ENCODE measurements around the gene GRIN1. TPM values are rescaled to one million over a fixed set of nuclear protein-coding genes. Genes with fewer than 3 reads are reported as not detected.

Gene GRIN1
- total and polyA plus RNA-seq, 2 experiments from 2014 or later = not detected

GRCh38 chr9:137127301-137128157 is 11.4 kb upstream of the GRIN1 start:
- Histone ChIP-seq H3K27ac (peak overlapping the region; percentile 73), H3K27me3 (no peaks in the 10 kb centered on the region), H2AFZ (no peak overlapping the region), H3K4me2 (peak overlapping the region; percentile 94), H3K9me2 (replicated peaks; ENCODE audit: insufficient read depth) (no peaks in the 10 kb centered on the region), H3K79me2 (peaks cover 51% of the 10 kb centered on the region), H3K9me3 (ENCODE audit: low read depth) (no peaks in the 10 kb centered on the region), H4K20me1 (ENCODE audit: insufficient read depth, poor library complexity, severe bottlenecking) (no peaks in the 10 kb centered on the region), H3K36me3 (replicated peaks; ENCODE audit: insufficient read depth, low read depth) (no peaks in the 10 kb centered on the region), H3K4me1 (ENCODE audit: insufficient read depth) (peaks cover 18% of the 10 kb centered on the region), H3K4me3 (no peak overlapping the region)
- 63% methylated on average over 24 of the region's 24 CpGs for WGBS (ENCODE audit: low lambda C conversion rate, missing lambda C conversion rate)
- peak; percentile 49 for DNase-seq (ENCODE audit: low spot score)
- no peak for TF ChIP-seq CTCF (IDR thresholded peaks at IDR 0.05; ENCODE audit: poor library complexity)

- WGBS (ENCODE audit: low lambda C conversion rate, missing lambda C conversion rate) = 65% methylated on average over 19 of the region's 19 CpGs
- Histone ChIP-seq H3K9me2 (replicated peaks; ENCODE audit: insufficient read depth) (no peaks in the 10 kb centered on the region), H3K27ac (peak overlapping the region; percentile 71), H3K27me3 (no peaks in the 10 kb centered on the region), H3K4me2 (peak overlapping the region; percentile 94), H2AFZ (no peak overlapping the region), H3K4me3 (peak overlapping the region; percentile 62), H3K36me3 (replicated peaks; ENCODE audit: insufficient read depth, low read depth) (no peaks in the 10 kb centered on the region), H3K79me2 (peaks cover 50% of the 10 kb centered on the region), H4K20me1 (ENCODE audit: insufficient read depth, poor library complexity, severe bottlenecking) (no peaks in the 10 kb centered on the region), H3K4me1 (ENCODE audit: insufficient read depth) (peaks cover 18% of the 10 kb centered on the region), H3K9me3 (ENCODE audit: low read depth) (no peaks in the 10 kb centered on the region)
- DNase-seq (ENCODE audit: low spot score) = no peak
- TF ChIP-seq CTCF (IDR thresholded peaks at IDR 0.05; ENCODE audit: poor library complexity) (no peak), EZH2phosphoT487 (IDR thresholded peaks at IDR 0.05; ENCODE audit: low read depth, severe bottlenecking, unreplicated experiment) (no peak), EZH2 (IDR thresholded peaks at IDR 0.05; ENCODE audit: borderline replicate concordance) (no peak)
Observed at GRCh38 chr9:137128158-137128861, 10.6 kb upstream of the GRIN1 start.

- TF ChIP-seq EZH2 (IDR thresholded peaks at IDR 0.05; ENCODE audit: borderline replicate concordance) (no peak), CTCF (IDR thresholded peaks at IDR 0.05; ENCODE audit: poor library complexity) (no peak), EZH2phosphoT487 (IDR thresholded peaks at IDR 0.05; ENCODE audit: low read depth, severe bottlenecking, unreplicated experiment) (no peak)
- Histone ChIP-seq H3K9me2 (replicated peaks; ENCODE audit: insufficient read depth) (no peaks in the 10 kb centered on the region), H3K9me3 (ENCODE audit: low read depth) (no peaks in the 10 kb centered on the region), H3K36me3 (replicated peaks; ENCODE audit: insufficient read depth, low read depth) (no peaks in the 10 kb centered on the region), H3K4me3 (peak overlapping the region; percentile 62), H3K27ac (peak overlapping the region; percentile 71), H3K4me1 (ENCODE audit: insufficient read depth) (peaks cover 18% of the 10 kb centered on the region), H2AFZ (peak overlapping the region; percentile 46), H3K4me2 (peak overlapping the region; percentile 94), H4K20me1 (ENCODE audit: insufficient read depth, poor library complexity, severe bottlenecking) (no peaks in the 10 kb centered on the region), H3K27me3 (no peaks in the 10 kb centered on the region), H3K79me2 (peaks cover 43% of the 10 kb centered on the region)
- 35% methylated on average over 23 of the region's 37 CpGs for WGBS (ENCODE audit: low lambda C conversion rate, missing lambda C conversion rate)
- no peak for DNase-seq (ENCODE audit: low spot score)
Observed at GRCh38 chr9:137128862-137129455, 10.0 kb upstream of the GRIN1 start.

All from hepatocyte (in vitro differentiated cells).